GM12878 (cell line): ENCODE measurements around the gene CEP63. TPM values are rescaled to one million over a fixed set of nuclear protein-coding genes. Genes with fewer than 3 reads are reported as not detected.

Experiments
- CBX3 ChIP-seq: fragments of 200-600 bp; sonication (generic); IDR thresholded peaks from 2 replicates; pipeline ENCODE4 v1.6.1; 2016; ENCODE audit warnings: low read depth, borderline replicate concordance
- CHD2 ChIP-seq: IDR thresholded peaks from 2 replicates; pipeline ENCODE4 v1.6.1; 2011; ENCODE audit warnings: low read depth, low read length, improper control_type of control experiment, borderline replicate concordance
- CHD4 ChIP-seq: fragments of 200-600 bp; sonication (generic); IDR thresholded peaks from 2 replicates; pipeline ENCODE4 v1.6.1; 2016; ENCODE audit warnings: mild to moderate bottlenecking
- CREB1 ChIP-seq: IDR thresholded peaks from 2 replicates; pipeline ENCODE4 v1.6.1; 2012; ENCODE audit warnings: low read depth, mild to moderate bottlenecking, inconsistent platforms
- CREM ChIP-seq: IDR thresholded peaks from 2 replicates; pipeline ENCODE4 v1.6.1; 2014; ENCODE audit warnings: antibody characterized with exemption, low read depth
- DPF2 ChIP-seq: fragments of 450-650 bp; IDR thresholded peaks from 2 replicates; pipeline ENCODE4 v1.6.1; 2017; ENCODE audit warnings: mild to moderate bottlenecking
- JUNB ChIP-seq: IDR thresholded peaks from 2 replicates; pipeline ENCODE4 v1.6.1; 2016; ENCODE audit warnings: antibody characterized with exemption, mild to moderate bottlenecking
- JUND ChIP-seq: IDR thresholded peaks from 2 replicates; pipeline ENCODE4 v1.6.1; 2012; ENCODE audit warnings: low read depth, mild to moderate bottlenecking, low read length, improper control_type of control experiment, moderate library complexity
- LARP7 ChIP-seq: fragments of 450-650 bp; IDR thresholded peaks from 2 replicates; pipeline ENCODE4 v1.6.1; 2017; ENCODE audit warnings: mild to moderate bottlenecking
- MEF2A ChIP-seq: IDR thresholded peaks from 2 replicates; pipeline ENCODE4 v1.6.1; 2011; ENCODE audit warnings: low read depth, mild to moderate bottlenecking, low read length, moderate library complexity; ENCODE audit not compliant: insufficient read depth
- NFXL1 ChIP-seq: fragments of 450-650 bp; IDR thresholded peaks from 2 replicates; pipeline ENCODE4 v1.6.1; 2017; ENCODE audit warnings: antibody characterized with exemption, mild to moderate bottlenecking, borderline replicate concordance
- RB1 ChIP-seq: fragments of 450-650 bp; formaldehyde crosslinking; IDR thresholded peaks from 2 replicates; pipeline ENCODE4 v1.6.1; 2017; ENCODE audit warnings: mild to moderate bottlenecking, borderline replicate concordance
- RCOR1 ChIP-seq: conservative IDR thresholded peaks from 2 replicates; pipeline ENCODE4 v1.6.1; 2012; ENCODE audit warnings: low read depth, low read length, improper control_type of control experiment
- RUNX3 ChIP-seq: IDR thresholded peaks from 2 replicates; pipeline ENCODE4 v1.6.1; 2012; ENCODE audit warnings: low read length, inconsistent platforms
- SMAD5 ChIP-seq: IDR thresholded peaks from 2 replicates; pipeline ENCODE4 v1.6.1; 2016; ENCODE audit warnings: antibody characterized with exemption, low read depth
- SPI1 ChIP-seq: IDR thresholded peaks from 2 replicates; pipeline ENCODE4 v1.6.1; 2011; ENCODE audit warnings: low read depth, mild to moderate bottlenecking, low read length, moderate library complexity, borderline replicate concordance; ENCODE audit not compliant: insufficient read depth
- YY1 ChIP-seq: IDR thresholded peaks from 2 replicates; pipeline ENCODE4 v1.6.1; 2011; ENCODE audit warnings: low read depth, mild to moderate bottlenecking, low read length
- ZNF622 ChIP-seq: fragments of 450-650 bp; IDR thresholded peaks from 2 replicates; pipeline ENCODE4 v1.6.1; 2017; ENCODE audit warnings: mild to moderate bottlenecking, inconsistent platforms
- ZZZ3 ChIP-seq: IDR thresholded peaks from 2 replicates; pipeline ENCODE4 v1.6.1; 2011; ENCODE audit warnings: low read depth; ENCODE audit not compliant: control insufficient read depth, insufficient read length
- polyA plus RNA-seq, 11 experiments: library from polyadenylated mRNA; depleted of rRNA in 4 of 11; unstranded in 6 of 11; stranded (reverse) in 5 of 11; fragments of >200 nt; fragmentation: Nextera tagmentation in 4 of 11; fragmentation: Illumina TruSeq in 1 of 11; extraction: Ambion mirVana in 4 of 11; extraction: Trizol in 1 of 11; gene quantifications; 1 replicate in 1 of 11; 2 replicates in 10 of 11; pipeline versions ENCODE4 v1.2.1 to v1.2.3, GENCODE V29; 2011 to 2016; ENCODE audit warnings: inconsistent platforms in 2 of 11, missing spikeins in 2 of 11, low read depth in 1 of 11
- total RNA-seq, 4 experiments: library from RNA; depleted of rRNA in 3 of 4; stranded (reverse); fragments of >200 nt in 3 of 4; fragmentation: Illumina TruSeq in 1 of 4; extraction: Trizol in 1 of 4; gene quantifications; 2 replicates each; pipeline versions ENCODE4 v1.2.1 to v1.2.3, GENCODE V29; 2013 to 2021
- TF ChIP-seq, protein P1 (sequence below): IDR thresholded peaks from 2 replicates; pipeline ENCODE4 v1.6.1; 2012; ENCODE audit warnings: low read depth, low read length, improper control_type of control experiment
- TF ChIP-seq, protein P2 (sequence below): fragments of 150-350 bp; IDR thresholded peaks from 2 replicates; pipeline ENCODE4 v1.6.1; 2014; ENCODE audit warnings: mild to moderate bottlenecking, low read depth, low read length
- TF ChIP-seq, protein P3 (sequence below): fragments of 450-650 bp; formaldehyde crosslinking; IDR thresholded peaks from 2 replicates; pipeline ENCODE4 v1.4.0; 2022; ENCODE audit warnings: mild to moderate bottlenecking, moderate library complexity

The CEP63 gene
- total and polyA plus RNA-seq, 10 of the 15 experiments (the other 5 are each of a cell fraction or from before 2014, with no cell fraction given): 14.0 to 36.9 (median 26.8) TPM

- TF ChIP-seq, protein P1, sequence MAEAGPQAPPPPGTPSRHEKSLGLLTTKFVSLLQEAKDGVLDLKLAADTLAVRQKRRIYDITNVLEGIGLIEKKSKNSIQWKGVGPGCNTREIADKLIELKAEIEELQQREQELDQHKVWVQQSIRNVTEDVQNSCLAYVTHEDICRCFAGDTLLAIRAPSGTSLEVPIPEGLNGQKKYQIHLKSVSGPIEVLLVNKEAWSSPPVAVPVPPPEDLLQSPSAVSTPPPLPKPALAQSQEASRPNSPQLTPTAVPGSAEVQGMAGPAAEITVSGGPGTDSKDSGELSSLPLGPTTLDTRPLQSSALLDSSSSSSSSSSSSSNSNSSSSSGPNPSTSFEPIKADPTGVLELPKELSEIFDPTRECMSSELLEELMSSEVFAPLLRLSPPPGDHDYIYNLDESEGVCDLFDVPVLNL: no peak
- no peak for TF ChIP-seq ZZZ3
- no peak for TF ChIP-seq SMAD5
- TF ChIP-seq NFXL1: no peak
- TF ChIP-seq, protein P2, sequence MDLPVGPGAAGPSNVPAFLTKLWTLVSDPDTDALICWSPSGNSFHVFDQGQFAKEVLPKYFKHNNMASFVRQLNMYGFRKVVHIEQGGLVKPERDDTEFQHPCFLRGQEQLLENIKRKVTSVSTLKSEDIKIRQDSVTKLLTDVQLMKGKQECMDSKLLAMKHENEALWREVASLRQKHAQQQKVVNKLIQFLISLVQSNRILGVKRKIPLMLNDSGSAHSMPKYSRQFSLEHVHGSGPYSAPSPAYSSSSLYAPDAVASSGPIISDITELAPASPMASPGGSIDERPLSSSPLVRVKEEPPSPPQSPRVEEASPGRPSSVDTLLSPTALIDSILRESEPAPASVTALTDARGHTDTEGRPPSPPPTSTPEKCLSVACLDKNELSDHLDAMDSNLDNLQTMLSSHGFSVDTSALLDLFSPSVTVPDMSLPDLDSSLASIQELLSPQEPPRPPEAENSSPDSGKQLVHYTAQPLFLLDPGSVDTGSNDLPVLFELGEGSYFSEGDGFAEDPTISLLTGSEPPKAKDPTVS: no peak
- 0 out of 2 replicates have a peak, but pooled peaks have one; percentile 14 for TF ChIP-seq RUNX3
- no peak for TF ChIP-seq RB1
- TF ChIP-seq CREB1: peak; percentile 75
- no peak for TF ChIP-seq ZNF622
- no peak for TF ChIP-seq DPF2
- no peak for TF ChIP-seq JUND
- TF ChIP-seq, protein P3, sequence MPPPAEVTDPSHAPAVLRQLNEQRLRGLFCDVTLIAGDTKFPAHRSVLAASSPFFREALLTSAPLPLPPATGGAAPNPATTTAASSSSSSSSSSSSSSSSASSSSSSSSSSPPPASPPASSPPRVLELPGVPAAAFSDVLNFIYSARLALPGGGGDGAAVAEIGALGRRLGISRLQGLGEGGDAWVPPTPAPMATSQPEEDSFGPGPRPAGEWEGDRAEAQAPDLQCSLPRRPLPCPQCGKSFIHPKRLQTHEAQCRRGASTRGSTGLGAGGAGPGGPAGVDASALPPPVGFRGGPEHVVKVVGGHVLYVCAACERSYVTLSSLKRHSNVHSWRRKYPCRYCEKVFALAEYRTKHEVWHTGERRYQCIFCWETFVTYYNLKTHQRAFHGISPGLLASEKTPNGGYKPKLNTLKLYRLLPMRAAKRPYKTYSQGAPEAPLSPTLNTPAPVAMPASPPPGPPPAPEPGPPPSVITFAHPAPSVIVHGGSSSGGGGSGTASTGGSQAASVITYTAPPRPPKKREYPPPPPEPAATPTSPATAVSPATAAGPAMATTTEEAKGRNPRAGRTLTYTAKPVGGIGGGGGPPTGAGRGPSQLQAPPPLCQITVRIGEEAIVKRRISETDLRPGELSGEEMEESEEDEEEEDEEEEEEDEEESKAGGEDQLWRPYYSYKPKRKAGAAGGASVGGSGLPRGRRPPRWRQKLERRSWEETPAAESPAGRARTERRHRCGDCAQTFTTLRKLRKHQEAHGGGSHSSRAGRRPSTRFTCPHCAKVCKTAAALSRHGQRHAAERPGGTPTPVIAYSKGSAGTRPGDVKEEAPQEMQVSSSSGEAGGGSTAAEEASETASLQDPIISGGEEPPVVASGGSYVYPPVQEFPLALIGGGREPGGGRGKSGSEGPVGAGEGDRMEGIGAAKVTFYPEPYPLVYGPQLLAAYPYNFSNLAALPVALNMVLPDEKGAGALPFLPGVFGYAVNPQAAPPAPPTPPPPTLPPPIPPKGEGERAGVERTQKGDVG: no peak
- no peak for TF ChIP-seq RCOR1
- no peak for TF ChIP-seq CHD4
- peak; percentile 71 for TF ChIP-seq SPI1
- peak; percentile 54; the same call in 1 of the 2 replicates for TF ChIP-seq CREM
- peak; percentile 12; the same call in 1 of the 2 replicates for TF ChIP-seq JUNB
- peak; percentile 55; the same call in 1 of the 2 replicates for TF ChIP-seq YY1
- no peak for TF ChIP-seq LARP7
- TF ChIP-seq CHD2: peak; percentile 35; the same call in 1 of the 2 replicates
- peak; percentile 90 for TF ChIP-seq MEF2A
- TF ChIP-seq CBX3: no peak
These were observed 1.5 kb downstream of the CEP63 start (continued) for GRCh38 chr3:134487406-134487805.
